H1 (cell line): ENCODE data around the gene FKBP5. TPM values are rescaled to one million over a fixed set of nuclear protein-coding genes. Genes with fewer than 3 reads are reported as not detected.

Experiments
- CBX8 ChIP-seq: fragments of 300-800, 300-1000 bp; sonication (generic); IDR thresholded peaks from 2 replicates; pipeline ENCODE4 v1.7.1; 2016; ENCODE audit warnings: low read depth, low read length, borderline replicate concordance
- EGR1 ChIP-seq: IDR thresholded peaks from 2 replicates; pipeline ENCODE4 v1.6.1; 2011; ENCODE audit warnings: low read depth, low read length, borderline replicate concordance
- polyA plus RNA-seq, 7 experiments: library from polyadenylated mRNA; depleted of rRNA in 3 of 7; stranded (reverse) in 5 of 7; unstranded in 2 of 7; fragments of >200 nt in 5 of 7; fragments of 200-250 nt in 2 of 7; gene quantifications; 1 replicate in 5 of 7; 2 replicates in 1 of 7; 4 replicates in 1 of 7; pipeline versions ENCODE4 v1.2.1 to v1.2.3, GENCODE V29; 2011 to 2013; ENCODE audit warnings: missing spikeins in 2 of 7, mixed read lengths in 2 of 7
- total RNA-seq: library from RNA; stranded (reverse); fragmentation: NEBNext Ultra II Directional; extraction: Animal tissue kit (Norgen Biotek cat#: 25700); gene quantifications from 2 replicates; pipeline ENCODE4 v1.2.1, GENCODE V29; 2021
- TF ChIP-seq, protein P1 (sequence below): IDR thresholded peaks from 2 replicates; pipeline ENCODE4 v1.6.1; 2012; ENCODE audit warnings: low read length, inconsistent platforms
- TF ChIP-seq, protein P2 (sequence below): IDR thresholded peaks from 2 replicates; pipeline ENCODE4 v1.6.1; 2012; ENCODE audit warnings: inconsistent platforms

Gene FKBP5
- total and polyA plus RNA-seq, 2 of the 8 experiments (the other 6 are each of a cell fraction or from before 2014, with no cell fraction given): 14.3 to 40.4 TPM

DNA sequence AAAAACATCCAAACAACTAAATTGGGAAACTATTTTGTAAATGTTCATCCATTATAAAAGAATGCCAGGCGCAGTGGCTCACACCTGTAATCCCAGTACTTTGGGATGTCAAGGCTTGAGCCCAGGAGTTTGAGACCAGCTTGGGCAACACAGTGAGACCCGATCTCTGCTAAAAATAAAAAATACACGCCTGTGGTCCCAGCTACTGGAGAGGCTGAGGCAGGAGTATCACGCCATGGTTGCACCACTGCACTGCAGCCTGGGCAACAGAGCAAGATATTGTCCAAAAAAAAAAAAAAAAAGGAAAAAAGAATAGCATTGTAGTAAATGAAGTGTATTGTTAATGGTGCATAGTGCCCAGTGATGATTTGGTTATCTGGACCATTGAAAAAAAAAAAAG lies 38.7 kb downstream of the FKBP5 start (continued):
- TF ChIP-seq, protein P1, sequence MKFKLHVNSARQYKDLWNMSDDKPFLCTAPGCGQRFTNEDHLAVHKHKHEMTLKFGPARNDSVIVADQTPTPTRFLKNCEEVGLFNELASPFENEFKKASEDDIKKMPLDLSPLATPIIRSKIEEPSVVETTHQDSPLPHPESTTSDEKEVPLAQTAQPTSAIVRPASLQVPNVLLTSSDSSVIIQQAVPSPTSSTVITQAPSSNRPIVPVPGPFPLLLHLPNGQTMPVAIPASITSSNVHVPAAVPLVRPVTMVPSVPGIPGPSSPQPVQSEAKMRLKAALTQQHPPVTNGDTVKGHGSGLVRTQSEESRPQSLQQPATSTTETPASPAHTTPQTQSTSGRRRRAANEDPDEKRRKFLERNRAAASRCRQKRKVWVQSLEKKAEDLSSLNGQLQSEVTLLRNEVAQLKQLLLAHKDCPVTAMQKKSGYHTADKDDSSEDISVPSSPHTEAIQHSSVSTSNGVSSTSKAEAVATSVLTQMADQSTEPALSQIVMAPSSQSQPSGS: no peak
- TF ChIP-seq, protein P2, sequence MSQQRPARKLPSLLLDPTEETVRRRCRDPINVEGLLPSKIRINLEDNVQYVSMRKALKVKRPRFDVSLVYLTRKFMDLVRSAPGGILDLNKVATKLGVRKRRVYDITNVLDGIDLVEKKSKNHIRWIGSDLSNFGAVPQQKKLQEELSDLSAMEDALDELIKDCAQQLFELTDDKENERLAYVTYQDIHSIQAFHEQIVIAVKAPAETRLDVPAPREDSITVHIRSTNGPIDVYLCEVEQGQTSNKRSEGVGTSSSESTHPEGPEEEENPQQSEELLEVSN: no peak
- TF ChIP-seq EGR1 (no peak), CBX8 (no peak)
